HG03520 (cell line): ENCODE measurements around the gene ETFRF1.

ENCODE experiments used
- ATAC-seq: cut with Tn5 transposase; IDR thresholded peaks from one replicate; pipeline ENCODE4 v1.9.1; 2021; ENCODE audit warnings: mild to moderate bottlenecking, moderate library complexity; ENCODE audit not compliant: unreplicated experiment

The ETFRF1 gene

DNA sequence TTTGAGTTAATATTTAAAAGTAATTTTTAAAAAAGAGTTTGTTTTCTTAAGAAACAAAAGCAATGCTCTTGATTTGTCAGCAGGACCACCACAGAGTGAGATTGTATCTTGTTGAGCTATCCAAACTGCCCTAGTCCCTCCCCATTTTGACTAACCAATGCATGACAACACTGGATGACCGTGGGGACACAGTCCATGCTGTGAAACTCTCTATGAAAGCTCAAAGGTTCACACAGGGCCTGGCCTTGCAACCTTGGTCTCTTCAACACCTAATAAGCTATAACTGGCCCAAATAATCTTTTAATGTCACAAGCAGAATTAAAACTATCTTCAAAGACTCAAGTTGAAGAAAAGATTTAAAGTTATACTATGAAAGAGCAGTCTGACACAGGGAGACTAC lies 13.5 kb downstream of the ETFRF1 start:
- ATAC-seq: no peak

DNA sequence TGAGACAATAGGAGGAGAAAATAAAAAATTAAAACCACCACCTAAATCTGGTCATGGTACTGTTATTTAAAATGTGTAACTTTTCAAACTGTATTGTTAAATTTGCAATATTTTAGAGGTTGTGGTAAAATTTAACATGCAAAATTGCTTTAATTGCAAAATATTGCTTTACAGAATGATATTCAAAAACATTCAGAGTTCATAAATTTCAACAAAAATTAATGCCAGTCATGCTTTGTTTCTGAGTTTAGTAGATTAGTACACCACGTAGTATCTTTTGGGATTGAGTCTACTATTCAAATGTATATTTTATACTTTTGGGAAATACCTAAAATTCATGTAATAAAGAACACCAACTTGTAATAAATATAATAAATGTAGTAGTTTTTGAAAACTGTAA lies 18.3 kb downstream of the ETFRF1 start:
- no peak for ATAC-seq

GRCh38 chr12:25236190-25236589 lies 41.2 kb downstream of the ETFRF1 start:
- ATAC-seq: no peak

GRCh38 chr12:25236626-25237025 lies 41.6 kb downstream of the ETFRF1 start:
- ATAC-seq: no peak

DNA sequence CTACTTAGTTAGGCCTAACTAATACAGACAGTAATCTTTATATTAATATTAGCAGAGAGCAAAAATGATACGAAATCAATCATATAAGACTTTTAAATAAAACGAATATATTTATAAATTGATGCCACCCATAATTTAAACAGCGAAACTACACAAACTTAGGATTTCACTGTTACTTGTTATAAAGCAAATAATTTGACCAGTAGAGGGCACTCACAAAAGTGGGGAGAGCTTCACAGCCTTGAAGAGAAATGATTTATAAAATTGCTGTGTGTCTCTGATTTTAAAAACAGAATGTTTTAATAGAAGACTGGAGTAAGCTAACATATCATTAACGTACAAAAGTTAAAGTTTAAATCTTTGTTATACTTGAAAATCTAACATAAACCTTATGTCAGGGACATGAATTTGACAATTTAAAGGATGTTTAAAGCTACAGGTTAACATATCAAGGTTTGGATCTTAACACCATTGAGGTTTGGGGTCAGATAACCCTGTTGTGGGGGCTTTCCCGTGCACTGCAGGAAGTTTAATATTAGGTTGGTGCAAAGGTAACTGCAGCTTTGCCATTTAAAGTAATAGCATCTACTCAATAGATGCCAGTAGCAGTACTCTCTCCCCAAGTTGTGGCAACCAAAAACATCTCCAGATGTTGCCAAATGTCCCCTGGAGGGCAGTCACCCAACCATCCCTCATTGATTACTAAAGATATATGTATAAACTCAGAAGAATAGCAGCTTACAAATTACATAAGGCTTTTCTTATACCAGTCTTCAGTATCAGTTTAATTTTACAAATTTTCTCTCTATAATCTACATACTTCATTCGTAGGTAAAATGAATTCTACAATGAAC lies 46.4 kb downstream of the ETFRF1 start:
- no peak for ATAC-seq

DNA sequence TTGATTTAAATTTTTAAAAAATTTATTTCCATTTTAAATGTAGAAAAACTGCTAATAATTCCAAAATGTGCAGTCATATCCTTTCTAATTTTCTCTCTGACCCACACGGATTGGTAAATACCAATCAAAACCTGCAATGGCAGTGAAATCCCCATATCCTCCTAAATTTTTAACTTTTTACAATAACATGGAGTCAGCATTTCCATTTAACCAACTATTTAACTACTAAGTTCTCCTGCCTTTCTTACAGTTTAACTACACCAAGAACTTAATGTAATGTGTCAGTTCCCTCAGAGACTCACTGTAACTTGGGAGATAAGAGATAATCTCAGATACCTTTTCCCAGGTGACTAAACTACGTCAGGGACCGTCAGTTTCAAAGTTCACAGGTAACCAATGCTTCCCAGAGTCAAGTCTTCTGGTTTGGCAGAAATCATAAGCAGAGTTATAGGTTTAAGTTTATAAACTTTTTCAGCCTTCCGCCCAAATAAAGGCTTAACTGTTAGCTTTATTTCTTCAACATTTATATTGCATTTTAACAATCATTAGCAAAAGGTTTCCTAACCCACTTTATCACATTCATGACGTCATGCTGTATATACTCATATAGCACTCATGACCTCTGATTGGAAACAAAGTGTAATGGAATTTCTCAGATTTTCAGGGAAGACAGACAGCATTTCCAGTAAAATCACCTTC lies 48.1 kb downstream of the ETFRF1 start:
- ATAC-seq: no peak

DNA sequence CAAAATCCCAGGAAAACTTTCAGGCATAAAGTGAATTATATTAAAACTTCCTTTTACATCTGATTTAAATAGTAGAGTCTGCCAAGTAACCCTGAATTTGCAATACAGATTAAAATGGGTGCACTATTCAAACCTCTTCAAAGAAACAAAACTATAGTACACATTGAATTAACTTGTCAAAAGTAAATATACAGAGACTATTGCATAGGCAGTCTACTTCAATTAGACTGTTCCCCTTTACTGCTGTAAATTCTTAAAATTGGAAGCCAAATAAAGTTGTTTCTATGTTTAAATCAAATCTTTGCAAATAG lies 48.6 kb downstream of the ETFRF1 start:
- no peak for ATAC-seq

- ATAC-seq: no peak
Measured at GRCh38 chr12:25245491-25245890, 50.5 kb downstream of the ETFRF1 start.

- ATAC-seq: no peak
Measured at GRCh38 chr12:25248137-25248536, 53.1 kb downstream of the ETFRF1 start.

- no peak for ATAC-seq
Measured at GRCh38 chr12:25248732-25249131, 53.7 kb downstream of the ETFRF1 start.

GRCh38 chr12:25249931-25250738 lies 55.1 kb downstream of the ETFRF1 start:
- no peak for ATAC-seq

DNA sequence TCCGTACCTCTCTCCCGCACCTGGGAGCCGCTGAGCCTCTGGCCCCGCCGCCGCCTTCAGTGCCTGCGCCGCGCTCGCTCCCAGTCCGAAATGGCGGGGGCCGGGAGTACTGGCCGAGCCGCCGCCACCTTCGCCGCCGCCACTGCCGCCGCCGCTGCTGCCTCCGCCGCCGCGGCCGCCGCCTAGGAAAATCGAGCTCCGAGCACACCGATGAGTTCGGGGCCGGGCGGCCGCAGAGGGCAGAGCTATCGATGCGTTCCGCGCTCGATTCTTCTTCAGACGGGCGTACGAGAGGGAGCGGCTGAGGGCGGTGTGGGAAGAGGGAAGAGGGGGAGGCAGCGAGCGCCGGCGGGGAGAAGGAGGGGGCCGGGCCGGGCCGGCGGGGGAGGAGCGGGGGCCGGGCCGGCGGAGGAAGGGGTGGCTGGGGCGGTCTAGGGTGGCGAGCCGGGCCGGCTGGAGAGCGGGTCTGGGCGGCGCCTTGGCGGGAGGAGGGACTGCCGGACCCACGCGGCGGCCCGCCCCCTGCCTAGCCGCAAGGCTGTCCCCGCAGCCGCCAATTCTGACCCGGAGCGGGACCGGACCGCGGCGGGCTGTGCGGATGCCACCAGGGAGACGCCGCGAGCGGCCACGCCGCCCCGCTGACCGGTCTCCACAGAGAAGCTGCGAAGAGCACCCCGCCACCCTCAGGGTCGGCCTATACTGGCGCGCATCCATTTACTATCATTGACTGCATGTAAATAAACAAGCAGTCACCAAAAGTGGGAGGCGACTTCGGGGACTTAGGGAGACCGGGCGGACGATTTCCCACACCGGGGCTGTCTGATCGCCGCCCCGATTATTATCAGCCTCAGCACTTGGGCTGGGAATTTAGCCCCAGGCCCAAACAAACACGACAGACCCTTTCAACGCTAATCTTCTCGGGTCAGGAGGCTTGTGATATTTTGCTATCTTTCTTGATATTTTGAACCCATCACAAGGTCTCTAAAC lies 56.0 kb downstream of the ETFRF1 start, which contains the start of gene KRAS:
TSS of gene KRAS (minus strand) at position 186 of the 987 bp plus-strand sequence.
- ATAC-seq: peak; percentile 76

DNA sequence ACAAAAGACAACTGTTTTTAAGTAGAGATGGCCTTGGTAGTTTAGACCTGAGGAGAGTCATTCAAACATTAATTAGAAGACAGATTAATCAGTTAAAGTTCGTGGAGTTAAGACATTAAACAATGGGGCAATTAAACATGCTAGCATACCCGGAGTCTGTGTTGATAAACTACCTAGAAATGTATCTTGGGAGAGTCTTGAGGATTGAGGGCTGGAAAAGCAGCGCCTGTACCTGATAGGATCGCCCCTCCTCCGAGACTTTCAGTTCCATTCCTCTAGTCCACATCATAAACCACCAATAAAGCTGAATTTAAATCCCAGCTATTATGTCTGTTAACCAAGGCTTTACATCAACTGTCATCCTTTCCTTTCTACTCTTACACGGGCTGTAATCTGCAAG lies 56.7 kb downstream of the ETFRF1 start:
- ATAC-seq: no peak

GRCh38 chr12:25252946-25253345 lies 57.9 kb downstream of the ETFRF1 start:
- ATAC-seq: no peak

- ATAC-seq: no peak
Measured at GRCh38 chr12:25253371-25254068, 58.5 kb downstream of the ETFRF1 start.

DNA sequence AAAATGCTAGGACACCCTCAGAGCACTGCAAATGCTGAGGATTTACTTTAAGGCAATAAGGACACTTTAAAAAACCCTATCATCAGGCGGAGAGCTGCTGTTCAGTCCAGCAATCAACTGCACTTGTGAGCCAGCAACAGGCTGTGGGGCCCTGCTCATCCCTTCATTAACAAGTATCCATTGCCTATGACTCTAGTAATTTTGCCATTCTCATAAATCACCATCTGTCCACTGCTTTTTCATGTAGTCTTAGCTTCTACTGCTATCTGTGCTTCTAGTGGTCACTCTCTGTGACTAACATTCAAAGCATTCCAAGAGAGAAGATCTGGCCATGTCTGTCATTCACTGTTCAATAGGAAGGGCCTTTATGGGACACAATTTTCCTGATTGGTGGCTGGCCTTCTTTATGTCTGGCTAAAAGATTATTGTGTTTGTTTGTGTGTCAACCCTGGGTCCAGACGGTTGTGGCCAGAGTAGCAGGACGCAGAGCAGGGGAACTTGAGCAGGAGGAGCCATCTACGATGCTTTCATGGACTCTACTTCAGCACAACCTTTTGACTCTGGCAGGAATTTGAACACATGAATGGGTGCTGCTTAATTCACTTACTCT lies 59.3 kb downstream of the ETFRF1 start:
- no peak for ATAC-seq
